Mammary epithelial cell (primary cell): Measurements from ENCODE around the gene CSH2.
"Not testable (repeated sequence)": the region's sequence is repeated elsewhere in the genome, so short reads cannot be mapped to it uniquely, and the experiment has no call there.

ENCODE experiments used
- EZH2 ChIP-seq: IDR thresholded peaks from 2 replicates; pipeline ENCODE4 v1.6.1; 2012; ENCODE audit warnings: low read length, inconsistent platforms, borderline replicate concordance
- TF ChIP-seq, protein P1 (sequence below), 2 donors: IDR thresholded peaks in 1 of 2; conservative IDR thresholded peaks in 1 of 2; 2 replicates each; pipeline ENCODE4 v1.5.1; 2011 to 2012; ENCODE audit warnings: inconsistent platforms in 2 of 2, low read length in 2 of 2, mild to moderate bottlenecking in 2 of 2, control low read depth in 1 of 2, low read depth in 1 of 2; ENCODE audit not compliant: insufficient read depth in 1 of 2; ENCODE audit errors: extremely low read depth in 1 of 2

DNA sequence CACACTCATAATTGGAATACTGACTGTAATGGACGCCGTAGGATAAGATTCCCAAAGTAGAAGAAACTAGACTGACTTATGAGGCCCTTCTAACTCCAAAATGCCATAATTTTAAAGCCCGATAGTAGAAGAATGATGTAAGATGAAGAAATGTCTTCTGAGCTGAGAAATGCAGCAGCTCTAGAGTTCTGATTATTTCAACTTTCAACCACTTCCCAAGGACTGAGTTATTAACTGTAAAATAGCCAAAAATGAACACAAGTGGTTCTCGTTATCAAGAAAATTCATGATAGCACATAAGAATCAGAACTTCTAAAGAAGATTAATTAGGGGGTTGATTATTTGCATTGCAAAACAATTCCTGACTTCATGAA is 3.2 kb downstream of the CSH2 start:
- TF ChIP-seq, protein P1, sequence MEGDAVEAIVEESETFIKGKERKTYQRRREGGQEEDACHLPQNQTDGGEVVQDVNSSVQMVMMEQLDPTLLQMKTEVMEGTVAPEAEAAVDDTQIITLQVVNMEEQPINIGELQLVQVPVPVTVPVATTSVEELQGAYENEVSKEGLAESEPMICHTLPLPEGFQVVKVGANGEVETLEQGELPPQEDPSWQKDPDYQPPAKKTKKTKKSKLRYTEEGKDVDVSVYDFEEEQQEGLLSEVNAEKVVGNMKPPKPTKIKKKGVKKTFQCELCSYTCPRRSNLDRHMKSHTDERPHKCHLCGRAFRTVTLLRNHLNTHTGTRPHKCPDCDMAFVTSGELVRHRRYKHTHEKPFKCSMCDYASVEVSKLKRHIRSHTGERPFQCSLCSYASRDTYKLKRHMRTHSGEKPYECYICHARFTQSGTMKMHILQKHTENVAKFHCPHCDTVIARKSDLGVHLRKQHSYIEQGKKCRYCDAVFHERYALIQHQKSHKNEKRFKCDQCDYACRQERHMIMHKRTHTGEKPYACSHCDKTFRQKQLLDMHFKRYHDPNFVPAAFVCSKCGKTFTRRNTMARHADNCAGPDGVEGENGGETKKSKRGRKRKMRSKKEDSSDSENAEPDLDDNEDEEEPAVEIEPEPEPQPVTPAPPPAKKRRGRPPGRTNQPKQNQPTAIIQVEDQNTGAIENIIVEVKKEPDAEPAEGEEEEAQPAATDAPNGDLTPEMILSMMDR (conservative IDR thresholded peaks at IDR 0.05 in 1 of 2, IDR thresholded peaks at IDR 0.05 in 1 of 2; ENCODE audit: extremely low read depth in 1 of 2, insufficient read depth in 1 of 2, low read depth in 1 of 2, low read length in 2 of 2), result not testable (repeated sequence)
- not testable (repeated sequence) for TF ChIP-seq EZH2
